GM19467 (cell line): Measurements from ENCODE around the gene MED4.
A peak's percentile ranks its signal among the peaks of the same experiment; 100 is the strongest.
"Not testable (repeated sequence)": the region's sequence is repeated elsewhere in the genome, so short reads cannot be mapped to it uniquely, and the experiment has no call there.

Source experiments
- ATAC-seq: cut with Tn5 transposase; IDR thresholded peaks from one replicate; pipeline ENCODE4 v1.9.1; 2021; ENCODE audit warnings: mild to moderate bottlenecking, moderate library complexity; ENCODE audit not compliant: unreplicated experiment

MED4 gene

GRCh38 chr13:48096670-48097069 is 1.8 kb upstream of the MED4 start:
- no peak for ATAC-seq

- peak; percentile 8 for ATAC-seq
Observed at GRCh38 chr13:48094404-48094780, 512 bp downstream of the MED4 start.

GRCh38 chr13:48093588-48093987 is 1.3 kb downstream of the MED4 start:
- ATAC-seq = no peak

GRCh38 chr13:48086272-48086671 is 8.6 kb downstream of the MED4 start:
- ATAC-seq = no peak

- ATAC-seq = no peak
Observed at GRCh38 chr13:48081739-48082138, 13.2 kb downstream of the MED4 start.

- peak; percentile 92 for ATAC-seq
Observed at GRCh38 chr13:48078251-48078656, 16.6 kb downstream of the MED4 start.

GRCh38 chr13:48074006-48074405 is 20.9 kb downstream of the MED4 start:
- ATAC-seq = no peak

- no peak for ATAC-seq
Observed at GRCh38 chr13:48072787-48073186, 22.1 kb downstream of the MED4 start.

- no peak for ATAC-seq
Observed at GRCh38 chr13:48072304-48072703, 22.6 kb downstream of the MED4 start.

GRCh38 chr13:48070942-48071341 is 24.0 kb downstream of the MED4 start:
- ATAC-seq = no peak

- ATAC-seq = no peak
Observed at GRCh38 chr13:48069573-48069972, 25.3 kb downstream of the MED4 start.

- ATAC-seq = no peak
Observed at GRCh38 chr13:48068952-48069351, 26.0 kb downstream of the MED4 start.

GRCh38 chr13:48068036-48068435 is 26.9 kb downstream of the MED4 start:
- ATAC-seq = no peak

GRCh38 chr13:48066310-48066989 is 28.5 kb downstream of the MED4 start:
- ATAC-seq = no peak

GRCh38 chr13:48059951-48060350 is 35.0 kb downstream of the MED4 start:
- not testable (repeated sequence) for ATAC-seq

- ATAC-seq = not testable (repeated sequence)
Observed at GRCh38 chr13:48058536-48058935, 36.4 kb downstream of the MED4 start.

GRCh38 chr13:48055712-48056111 is 39.2 kb downstream of the MED4 start:
- ATAC-seq = no peak

GRCh38 chr13:48054601-48055000 is 40.3 kb downstream of the MED4 start:
- ATAC-seq = no peak

- no peak for ATAC-seq
Observed at GRCh38 chr13:48050550-48050949, 44.4 kb downstream of the MED4 start.

GRCh38 chr13:48043789-48044503 is 51.0 kb downstream of the MED4 start:
- ATAC-seq = no peak

- ATAC-seq = no peak
Observed at GRCh38 chr13:48042894-48043293, 52.0 kb downstream of the MED4 start.

GRCh38 chr13:48040896-48041295 is 54.0 kb downstream of the MED4 start:
- no peak for ATAC-seq

GRCh38 chr13:48040049-48040448 is 54.9 kb downstream of the MED4 start:
- no peak for ATAC-seq
